GM18858 (cell line): ENCODE measurements around the gene MARCHF3.
A peak's percentile ranks its signal among the peaks of the same experiment; 100 is the strongest.

Experiments used
- ATAC-seq: cut with Tn5 transposase; IDR thresholded peaks from one replicate; pipeline ENCODE4 v1.9.1; 2021; ENCODE audit not compliant: unreplicated experiment

Gene MARCHF3

DNA sequence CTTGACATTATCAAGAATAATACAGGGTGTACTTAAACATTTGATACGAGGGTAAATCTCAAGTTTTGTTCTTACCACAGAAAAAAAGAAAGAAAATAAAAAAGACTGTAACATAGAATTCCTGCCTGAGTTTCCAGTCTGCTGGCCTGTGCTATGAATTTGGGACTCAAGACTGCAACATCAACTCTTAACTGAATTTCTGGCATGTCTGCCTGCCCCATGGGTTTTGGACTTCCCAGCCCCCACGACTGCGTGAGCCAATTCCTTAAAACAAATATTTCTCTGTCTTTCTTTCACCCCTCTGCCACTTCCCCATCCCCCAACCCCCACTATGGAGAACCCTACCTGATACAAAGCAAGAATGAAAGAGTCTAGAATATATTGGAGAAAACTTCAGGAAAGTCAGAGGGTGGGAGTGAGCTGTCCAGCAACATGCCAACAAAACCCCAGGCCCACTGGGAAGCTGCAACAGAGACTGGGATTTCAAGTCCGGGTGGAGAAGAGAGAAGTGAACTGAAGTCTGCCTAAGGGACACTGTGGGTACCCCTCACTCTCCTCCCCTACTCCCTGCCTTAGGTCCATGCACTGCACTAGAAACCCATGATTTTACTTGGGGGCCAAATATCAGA lies 43.0 kb downstream of the MARCHF3 start:
- ATAC-seq: no peak

DNA sequence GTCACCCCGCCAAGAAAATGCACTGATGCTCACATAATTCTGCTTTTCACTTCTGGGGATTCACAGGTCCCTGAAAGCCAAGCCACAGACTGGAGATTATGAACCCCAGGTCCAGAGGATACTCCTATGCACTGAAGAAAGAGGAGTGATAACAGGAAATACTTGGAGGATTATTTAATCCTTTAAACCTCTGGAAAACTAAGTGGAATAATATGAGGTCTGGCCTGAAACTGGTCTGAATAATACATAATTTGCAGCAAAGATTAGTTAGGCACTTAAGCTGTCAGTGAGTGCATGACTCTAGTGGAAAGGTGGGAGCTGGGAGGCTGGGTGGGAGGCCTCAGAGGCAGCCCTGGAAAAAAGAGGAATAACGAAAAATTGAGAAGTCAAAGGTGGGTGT lies 45.7 kb downstream of the MARCHF3 start:
- no peak for ATAC-seq

GRCh38 chr5:126983874-126984266 lies 46.5 kb downstream of the MARCHF3 start:
- ATAC-seq: no peak

- no peak for ATAC-seq
Observed at GRCh38 chr5:126982926-126983873, 47.2 kb downstream of the MARCHF3 start.

GRCh38 chr5:126982202-126982601 lies 48.2 kb downstream of the MARCHF3 start:
- ATAC-seq: no peak

DNA sequence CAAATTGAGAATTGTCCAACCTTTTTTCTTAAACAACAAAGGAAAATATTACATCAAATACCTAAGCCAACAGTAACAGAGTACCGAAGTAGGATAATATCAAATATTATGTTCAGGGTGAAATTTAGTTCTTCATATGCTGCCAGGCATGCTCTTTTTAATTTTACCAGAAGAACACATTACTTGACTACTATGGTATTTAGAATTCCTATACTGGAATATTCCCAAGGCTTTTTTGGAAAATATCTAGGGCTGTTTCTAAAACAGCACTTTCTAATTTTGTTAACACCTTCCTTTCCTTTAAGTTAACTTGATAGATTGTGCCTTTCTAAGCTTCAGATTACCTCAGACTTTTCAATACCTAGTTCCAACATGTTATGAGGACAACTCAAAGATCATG lies 48.7 kb downstream of the MARCHF3 start:
- no peak for ATAC-seq

GRCh38 chr5:126981222-126981621 lies 49.1 kb downstream of the MARCHF3 start:
- ATAC-seq: no peak

DNA sequence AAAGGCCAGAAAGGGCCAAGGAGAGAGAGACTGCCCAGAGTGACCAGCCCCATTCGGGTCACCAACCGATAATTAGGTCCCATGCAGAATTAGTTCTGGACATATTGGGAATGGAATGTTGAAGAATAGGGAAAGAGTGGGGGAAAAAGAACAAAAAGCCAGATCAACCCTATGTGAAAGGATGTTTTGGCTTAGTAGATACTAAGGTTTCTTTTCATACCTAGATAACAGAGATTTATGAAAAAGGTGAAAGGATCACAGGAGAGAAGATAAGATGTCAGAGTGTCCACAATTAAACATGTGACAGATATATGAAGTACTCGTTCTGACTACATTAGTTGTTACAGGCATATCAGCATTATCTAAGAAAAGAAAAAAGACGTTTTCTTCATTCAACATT lies 52.1 kb downstream of the MARCHF3 start:
- ATAC-seq: no peak

- no peak for ATAC-seq
Observed at GRCh38 chr5:126976520-126977172, 53.7 kb downstream of the MARCHF3 start.

DNA sequence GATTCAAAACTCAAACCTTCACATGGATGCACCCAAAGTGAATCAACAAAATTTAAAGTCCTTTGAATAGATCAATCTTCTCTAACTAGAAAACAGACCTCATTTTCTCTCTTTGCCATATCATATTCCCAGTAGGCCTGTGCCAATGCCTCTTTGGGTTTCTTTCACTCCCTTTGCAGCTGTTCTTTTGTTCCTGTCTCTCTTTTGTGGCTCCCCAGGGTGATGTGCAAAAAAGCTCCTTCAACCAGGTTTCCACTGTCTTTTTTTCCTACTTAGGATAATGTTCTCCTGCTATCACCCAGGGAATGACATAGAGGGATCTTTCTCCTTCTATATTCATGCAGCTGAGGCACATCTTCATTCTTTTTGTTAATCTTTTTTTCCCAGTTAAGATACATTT lies 54.6 kb downstream of the MARCHF3 start:
- no peak for ATAC-seq

GRCh38 chr5:126973193-126973592 lies 57.2 kb downstream of the MARCHF3 start:
- no peak for ATAC-seq

DNA sequence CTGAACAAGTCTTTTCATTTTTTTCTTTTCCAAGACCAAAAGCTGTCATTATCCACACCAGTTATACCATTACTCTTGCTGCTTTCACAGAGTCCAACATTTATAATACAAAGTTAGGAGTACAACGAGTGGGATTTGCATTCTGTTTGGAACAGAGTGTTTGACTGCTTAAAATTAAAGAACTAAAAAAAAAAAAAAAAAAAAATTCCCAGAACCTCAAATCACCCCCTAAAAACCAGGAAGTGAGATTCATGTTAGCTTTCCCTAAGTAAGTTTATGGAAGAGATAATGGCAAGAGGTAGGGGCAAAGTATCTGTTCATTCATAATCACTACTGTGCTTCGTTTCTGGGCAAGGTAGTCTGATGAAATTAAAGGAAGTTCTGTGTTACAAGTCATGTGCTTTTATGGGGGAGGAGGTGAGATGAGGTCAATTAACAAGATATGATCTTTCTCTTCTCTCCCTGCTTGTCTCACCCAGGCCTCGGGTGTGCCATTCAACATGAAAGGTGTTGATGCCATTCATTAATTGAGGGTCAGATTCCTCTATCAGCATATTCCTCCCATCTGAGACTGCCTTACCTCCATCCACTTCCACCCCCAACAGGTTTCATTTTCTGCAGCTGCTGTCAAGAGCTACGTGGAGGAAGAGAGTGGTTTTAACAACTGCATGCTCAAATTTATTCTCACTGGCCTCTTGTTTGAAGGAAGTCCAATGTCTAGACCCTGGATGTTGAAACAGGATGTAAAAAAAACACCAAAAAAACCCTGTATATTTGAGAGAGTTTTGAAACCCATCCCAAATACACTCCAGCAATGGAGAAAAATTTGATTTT lies 58.1 kb downstream of the MARCHF3 start:
- peak; percentile 71 for ATAC-seq

- no peak for ATAC-seq
Observed at GRCh38 chr5:126971455-126972031, 58.8 kb downstream of the MARCHF3 start.

GRCh38 chr5:126970517-126971017 lies 59.8 kb downstream of the MARCHF3 start:
- no peak for ATAC-seq

GRCh38 chr5:126969548-126969947 lies 60.8 kb downstream of the MARCHF3 start:
- peak; percentile 31 for ATAC-seq

DNA sequence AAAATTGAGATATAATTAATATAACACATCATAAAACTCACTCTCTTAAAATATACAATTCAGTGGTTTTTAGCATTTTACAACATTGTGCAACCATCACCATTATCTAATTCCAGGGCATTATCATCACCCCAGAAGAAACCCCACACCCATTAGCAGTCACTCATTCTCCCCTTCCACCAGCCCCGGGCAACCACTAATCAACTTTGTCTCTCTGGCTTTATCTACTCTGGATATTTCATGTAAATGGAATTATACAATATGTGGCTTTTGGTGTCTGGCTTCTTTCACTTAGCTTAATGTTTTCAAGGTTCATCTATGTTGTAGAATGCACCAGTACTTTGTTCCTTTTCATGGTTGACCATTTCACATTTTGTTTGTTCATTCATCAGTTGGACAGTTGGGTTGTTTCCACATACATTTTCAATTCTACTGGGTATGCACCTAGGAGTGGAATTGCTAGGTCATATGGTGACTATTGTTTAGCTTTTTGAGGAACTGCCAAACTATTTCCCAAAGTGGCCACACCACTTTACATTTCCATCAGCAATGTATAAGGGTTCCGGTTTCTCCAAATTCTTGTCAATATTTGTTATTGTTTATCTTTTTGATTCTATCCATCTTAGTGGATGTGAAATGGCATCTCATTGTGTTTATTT lies 62.4 kb downstream of the MARCHF3 start:
- ATAC-seq: no peak

DNA sequence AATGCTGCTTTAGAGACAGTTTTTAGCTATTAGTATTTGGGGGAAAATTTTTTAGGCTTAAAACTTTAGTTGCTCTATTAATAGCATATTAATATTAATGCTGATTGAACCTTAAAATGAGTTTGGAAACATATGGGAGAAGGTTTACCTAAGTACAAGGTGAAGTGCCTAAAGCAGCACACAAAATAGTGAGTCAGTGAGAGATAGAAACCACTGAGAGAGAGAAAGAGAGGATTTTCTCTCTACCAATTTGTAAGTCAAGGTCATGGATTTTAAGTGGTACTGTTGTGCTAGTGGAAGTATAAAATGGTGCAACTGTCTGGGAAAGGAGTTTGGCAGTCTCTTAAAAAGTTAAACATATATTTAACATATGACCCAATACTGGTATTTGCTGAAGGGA lies 64.9 kb downstream of the MARCHF3 start:
- no peak for ATAC-seq

DNA sequence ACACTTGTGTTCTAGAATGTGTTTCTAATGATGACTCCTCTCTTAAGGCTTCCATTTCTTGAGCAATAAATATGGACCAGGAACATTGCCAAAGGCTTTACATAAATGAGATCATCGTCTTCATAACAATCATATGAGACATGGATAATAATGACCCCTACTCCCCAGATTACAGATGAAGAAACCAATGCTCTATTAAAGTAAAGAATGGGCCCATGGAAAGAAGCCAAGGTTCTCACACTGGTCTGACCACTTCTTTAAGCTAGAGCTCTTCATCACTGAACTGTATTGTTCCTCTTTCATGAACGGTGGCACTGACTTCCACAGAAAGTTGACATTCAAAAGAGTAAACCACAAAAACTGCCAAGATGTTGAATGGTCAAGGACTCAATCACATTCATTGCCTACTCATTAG lies 65.3 kb downstream of the MARCHF3 start:
- peak; percentile 54 for ATAC-seq

GRCh38 chr5:126963822-126964375 lies 66.5 kb downstream of the MARCHF3 start:
- no peak for ATAC-seq

DNA sequence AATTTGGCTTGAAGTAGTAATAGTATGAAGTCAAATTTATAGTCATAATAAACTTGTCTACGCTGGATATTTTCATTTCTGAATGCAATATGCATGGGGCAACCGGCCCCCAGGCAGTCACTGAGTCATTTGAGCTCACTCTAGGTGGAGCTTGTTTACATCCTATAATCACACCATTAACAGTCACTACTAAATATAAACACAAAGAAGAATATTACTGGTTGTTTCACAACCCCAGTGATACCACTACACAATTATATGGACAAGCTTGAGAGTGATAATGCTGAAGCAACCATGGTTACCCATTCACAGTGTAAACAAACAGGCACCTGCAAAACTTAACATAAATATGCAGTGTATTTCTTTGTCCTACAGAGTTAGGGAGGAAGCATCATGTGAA lies 68.7 kb downstream of the MARCHF3 start:
- peak; percentile 50 for ATAC-seq
